Renal cortical epithelial cell (primary cell): Measurements from ENCODE around the gene ME1. TPM values are rescaled to one million over a fixed set of nuclear protein-coding genes. Genes with fewer than 3 reads are reported as not detected.
"Not testable (repeated sequence)": the region's sequence is repeated elsewhere in the genome, so short reads cannot be mapped to it uniquely, and the experiment has no call there.

Experiments used
- DNase-seq: peaks from one replicate; pipeline ENCODE4 v3.0.0-alpha.2; 2011; ENCODE audit warnings: low read depth
- total RNA-seq: library from RNA; depleted of rRNA; stranded (reverse); fragments of >200 nt; gene quantifications from 2 replicates; pipeline ENCODE4 v1.2.3, GENCODE V29; 2014

ME1 gene
- total RNA-seq, result 21.7 and 45.3 TPM in 2 replicates

DNA sequence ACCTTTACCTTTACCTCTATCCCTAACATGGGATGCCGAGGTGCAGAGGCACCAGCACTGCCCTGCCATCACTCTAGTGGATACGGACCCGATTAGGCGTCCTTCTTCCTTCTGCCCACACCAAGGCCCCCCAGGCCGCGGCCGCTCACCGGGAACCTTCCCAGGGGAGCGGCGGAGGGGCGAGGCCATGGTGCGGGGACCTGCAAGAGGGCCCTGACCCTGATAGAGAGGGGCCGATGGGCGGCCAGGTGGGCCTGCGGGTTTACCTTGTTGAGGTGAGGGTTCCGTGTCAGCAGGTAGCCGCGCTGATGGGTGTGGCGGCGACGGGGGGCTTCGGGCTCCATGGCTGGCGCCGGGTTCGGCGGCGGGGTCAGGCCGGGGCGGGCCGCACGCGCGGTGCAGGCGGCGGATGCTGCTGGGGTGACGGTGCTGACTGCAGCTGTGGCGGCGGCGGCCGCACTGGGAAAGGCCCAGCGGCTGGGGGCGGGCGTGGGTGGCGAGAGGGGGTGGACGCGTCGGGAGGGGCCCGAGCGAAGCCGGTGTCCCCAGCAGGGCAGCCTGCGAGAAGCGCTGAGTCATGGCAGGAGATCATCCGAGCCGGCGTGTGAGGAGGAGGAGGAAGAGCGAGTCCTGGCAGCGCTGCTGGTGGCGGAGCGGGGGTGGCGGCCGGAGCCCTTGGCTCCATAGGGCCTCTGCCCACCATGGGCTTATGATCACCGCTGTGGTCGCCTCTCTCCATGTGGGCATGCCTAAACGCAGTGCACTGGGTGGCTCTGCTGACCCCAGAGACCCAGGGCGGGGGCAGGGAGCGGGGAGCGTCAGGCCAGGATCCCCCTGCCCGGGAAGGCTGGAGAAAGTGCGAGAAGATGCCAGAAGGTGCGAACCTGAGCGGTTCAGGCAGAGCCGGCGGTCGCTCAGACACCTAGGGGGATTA is at the start of gene ME1:
Gene ME1 (minus strand): TSS at position 441 of the 934 bp plus-strand sequence. CDS start 97 bp downstream, at position 344.
- DNase-seq, result peak; percentile 60

GRCh38 chr6:83480470-83480869 is 49.6 kb upstream of the ME1 start:
- no peak for DNase-seq

DNA sequence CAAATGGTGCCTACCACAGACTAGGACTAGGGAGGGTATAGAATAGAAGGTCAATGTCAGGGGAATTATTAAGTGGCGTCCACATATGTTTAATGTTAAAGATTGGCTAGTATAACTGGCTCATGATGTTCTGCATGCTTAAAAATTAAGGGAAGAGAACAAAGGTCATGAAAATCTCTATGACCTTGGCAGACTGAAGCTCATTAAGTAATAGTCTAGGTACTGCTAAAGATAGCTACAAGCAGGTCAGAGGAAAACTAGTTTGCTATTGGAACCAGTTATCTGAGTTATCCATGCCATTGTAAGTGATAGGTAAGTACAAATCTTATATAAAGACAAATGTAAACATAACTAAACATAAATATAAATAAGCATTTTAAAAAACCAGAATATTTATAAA is 48.5 kb upstream of the ME1 start:
- DNase-seq, result no peak

GRCh38 chr6:83476971-83477370 is 46.1 kb upstream of the ME1 start:
- DNase-seq, result no peak

GRCh38 chr6:83474309-83474708 is 43.5 kb upstream of the ME1 start:
- DNase-seq, result peak; percentile 69

- no peak for DNase-seq
Measured at GRCh38 chr6:83472767-83473166, 41.9 kb upstream of the ME1 start.

- no peak for DNase-seq
Measured at GRCh38 chr6:83470587-83470986, 39.7 kb upstream of the ME1 start.

DNA sequence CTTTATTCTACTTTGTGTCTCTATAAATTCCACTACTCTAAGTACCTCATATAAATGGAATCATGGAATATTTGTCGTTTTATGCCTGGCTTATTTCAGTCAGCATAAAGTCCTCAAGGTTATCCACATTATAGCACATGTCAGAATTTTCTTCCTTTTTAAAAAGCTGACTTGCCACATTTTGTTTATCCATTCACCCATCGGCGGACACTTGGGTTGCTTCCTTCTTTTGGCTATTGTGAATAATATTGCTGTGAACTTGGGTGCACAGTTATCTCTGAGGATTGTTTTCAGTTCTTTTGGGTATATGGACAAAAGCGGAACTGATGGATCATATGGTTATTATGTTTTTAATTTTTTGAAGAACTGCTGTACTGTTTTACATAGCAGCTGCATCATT is 39.1 kb upstream of the ME1 start:
- DNase-seq, result no peak

GRCh38 chr6:83467620-83468036 is 36.8 kb upstream of the ME1 start:
- no peak for DNase-seq

DNA sequence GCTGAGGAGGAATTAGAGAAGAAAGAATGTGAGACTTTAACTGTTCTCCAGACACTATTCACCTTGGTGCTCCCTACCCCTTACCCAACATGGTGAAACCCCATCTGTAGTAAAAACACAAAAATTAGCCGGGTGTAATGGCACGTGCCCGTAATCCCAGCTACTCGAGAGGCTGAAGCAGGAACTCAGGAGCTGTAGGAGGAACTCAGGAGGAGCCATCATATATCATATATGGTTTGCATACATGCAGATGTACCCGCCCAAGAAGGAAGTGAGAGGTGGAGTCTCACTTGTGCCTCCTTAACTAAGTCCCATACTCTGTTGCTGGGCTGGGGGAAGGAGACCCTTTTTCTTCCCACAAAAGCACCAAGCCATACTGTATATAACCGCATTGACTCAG is 35.5 kb upstream of the ME1 start:
- no peak for DNase-seq

DNA sequence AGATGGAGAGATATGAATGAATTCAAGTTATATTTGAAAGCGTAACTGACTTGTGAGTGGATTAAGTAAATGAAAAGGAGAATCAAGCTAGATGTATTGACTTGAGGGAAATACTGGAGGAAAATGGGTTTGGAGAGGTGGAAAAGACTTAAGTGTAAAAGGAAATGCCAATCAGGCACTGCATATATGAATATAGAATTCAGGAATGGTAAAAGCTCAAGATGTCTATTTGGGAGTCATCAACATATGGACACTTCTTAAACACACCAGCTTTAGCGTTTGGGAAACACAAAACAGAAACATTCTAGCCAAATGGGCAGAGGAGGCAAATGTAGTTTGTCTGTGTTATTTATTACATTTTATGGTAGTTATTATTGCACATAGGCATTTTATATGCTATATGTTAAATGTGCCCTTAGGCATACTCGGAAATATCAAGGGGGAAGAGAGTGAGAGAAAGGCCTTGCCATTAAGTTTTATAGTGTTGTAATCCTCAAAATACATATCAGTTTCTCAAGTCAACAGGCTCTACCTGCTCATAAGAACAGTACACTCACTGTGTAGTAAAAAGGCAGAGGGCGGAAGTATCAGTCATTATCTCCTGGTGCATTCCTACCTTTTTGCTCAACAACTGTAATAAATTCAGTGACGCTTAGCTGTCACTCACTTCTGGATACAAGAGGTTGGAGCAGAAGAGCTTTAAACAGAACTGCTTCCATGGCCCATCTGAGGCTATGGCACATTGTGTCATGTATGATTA is 33.7 kb upstream of the ME1 start:
- DNase-seq, result no peak

GRCh38 chr6:83463886-83464285 is 33.0 kb upstream of the ME1 start:
- DNase-seq, result peak; percentile 9

- no peak for DNase-seq
Measured at GRCh38 chr6:83462524-83462923, 31.7 kb upstream of the ME1 start.

DNA sequence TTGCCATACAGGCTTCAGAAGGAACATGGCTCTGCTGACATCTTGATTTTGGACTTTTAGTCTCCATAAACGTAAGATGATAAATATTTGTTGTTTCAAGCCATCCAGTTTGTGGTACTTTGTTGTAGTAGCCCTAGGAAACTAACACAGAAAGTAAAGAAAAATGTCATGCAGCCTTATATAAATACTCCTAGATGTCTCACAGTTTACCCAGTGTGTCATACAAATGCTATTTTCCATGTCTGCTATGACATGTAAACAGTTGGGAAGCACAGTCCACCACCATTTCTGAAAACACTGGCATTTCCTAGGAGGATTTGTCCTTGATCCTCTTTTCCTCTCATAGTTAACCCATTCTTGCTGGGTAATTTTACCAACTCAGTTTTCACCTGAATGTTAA is 30.6 kb upstream of the ME1 start:
- no peak for DNase-seq

DNA sequence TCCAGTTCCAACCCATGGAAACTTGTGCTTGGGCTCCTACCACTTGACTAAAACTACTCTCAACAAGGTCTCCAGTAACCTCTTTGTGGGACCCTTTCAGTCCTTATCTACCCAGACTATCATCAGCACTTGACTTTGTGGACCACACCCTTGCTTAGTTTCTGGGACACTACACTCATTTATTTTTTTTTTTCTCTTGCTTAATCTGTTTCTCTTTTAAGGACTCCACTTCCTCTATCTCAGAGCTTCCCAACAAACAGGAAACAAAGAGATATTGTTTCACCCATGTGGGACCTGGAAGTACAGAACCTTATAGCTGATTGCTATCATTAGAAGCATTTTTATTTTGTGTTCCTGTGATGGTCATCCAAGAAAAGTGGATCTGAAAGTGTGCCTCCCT is 28.8 kb upstream of the ME1 start:
- DNase-seq, result no peak

- not testable (repeated sequence) for DNase-seq
Measured at GRCh38 chr6:83450015-83450414, 19.2 kb upstream of the ME1 start.

GRCh38 chr6:83444086-83444699 is 13.3 kb upstream of the ME1 start:
- DNase-seq, result not testable (repeated sequence)

GRCh38 chr6:83443516-83443915 is 12.7 kb upstream of the ME1 start:
- no peak for DNase-seq

DNA sequence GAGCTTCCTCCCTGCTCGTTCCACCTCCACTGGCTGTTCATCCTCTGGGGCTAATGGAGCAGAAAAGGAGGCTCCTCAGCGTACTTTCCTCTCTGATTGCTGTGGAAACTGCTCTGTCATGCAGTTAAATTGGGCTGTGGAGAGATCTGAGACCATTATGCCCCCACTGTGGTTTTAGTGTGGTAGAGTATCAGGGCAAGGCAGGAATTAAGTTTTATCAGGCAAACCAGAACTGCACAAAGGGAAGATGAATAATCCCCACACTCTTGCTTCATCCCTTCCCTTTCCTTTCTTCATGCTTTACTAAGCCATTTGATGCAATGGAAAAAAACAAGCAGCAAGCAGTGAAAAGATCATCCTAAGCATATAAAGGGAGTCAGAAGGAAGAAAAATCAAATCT is 11.9 kb upstream of the ME1 start:
- peak; percentile 92 for DNase-seq

DNA sequence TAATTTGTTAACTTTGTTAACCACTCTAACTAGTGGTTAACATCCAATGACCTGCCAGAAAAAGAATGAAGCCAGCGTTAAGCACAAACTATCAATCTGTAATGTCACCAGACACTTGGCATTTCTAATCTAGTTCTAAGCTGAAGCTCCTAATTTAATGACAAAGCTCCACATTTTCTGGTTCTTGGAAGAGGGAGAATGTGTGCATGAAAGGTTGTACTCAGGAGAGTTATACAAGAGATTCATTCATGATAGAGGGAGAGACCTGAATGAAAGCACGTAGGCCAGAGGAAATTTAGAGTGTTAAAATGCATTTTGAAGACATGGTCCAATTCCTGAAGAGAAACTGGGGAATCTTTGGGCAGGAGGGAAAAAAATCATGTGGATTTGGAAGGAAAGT is 8.3 kb upstream of the ME1 start:
- DNase-seq, result no peak

DNA sequence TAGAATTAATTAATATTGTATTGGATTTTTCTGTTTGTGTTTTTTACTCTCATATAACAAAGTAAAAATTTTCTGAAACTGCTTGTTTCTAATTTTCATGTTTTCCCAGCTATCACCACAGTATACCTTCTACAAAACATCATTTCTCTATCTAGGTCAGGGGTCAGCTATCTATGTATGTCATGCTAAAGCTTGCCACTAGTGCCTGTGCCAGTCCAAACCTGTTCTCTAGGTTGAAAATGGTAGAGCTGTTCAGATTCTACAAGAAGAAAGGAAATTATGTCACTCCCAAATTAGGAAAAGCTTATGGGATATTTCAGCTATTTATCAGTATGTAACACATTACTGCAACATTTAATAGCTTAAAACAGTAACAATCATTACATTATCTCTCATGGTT is 5.8 kb upstream of the ME1 start:
- DNase-seq, result no peak

GRCh38 chr6:83433177-83433576 is 2.3 kb upstream of the ME1 start:
- DNase-seq, result no peak

- DNase-seq, result no peak
Measured at GRCh38 chr6:83432636-83433035, 1.8 kb upstream of the ME1 start.
